HG02610 (cell line): ENCODE results near the gene TRIP6.

Experiments
- ATAC-seq: cut with Tn5 transposase; IDR thresholded peaks from one replicate; pipeline ENCODE4 v1.9.1; 2021; ENCODE audit warnings: mild to moderate bottlenecking, moderate library complexity; ENCODE audit not compliant: unreplicated experiment

TRIP6 gene

GRCh38 chr7:100873599-100874299, 6.6 kb downstream of the TRIP6 start:
- no peak for ATAC-seq

DNA sequence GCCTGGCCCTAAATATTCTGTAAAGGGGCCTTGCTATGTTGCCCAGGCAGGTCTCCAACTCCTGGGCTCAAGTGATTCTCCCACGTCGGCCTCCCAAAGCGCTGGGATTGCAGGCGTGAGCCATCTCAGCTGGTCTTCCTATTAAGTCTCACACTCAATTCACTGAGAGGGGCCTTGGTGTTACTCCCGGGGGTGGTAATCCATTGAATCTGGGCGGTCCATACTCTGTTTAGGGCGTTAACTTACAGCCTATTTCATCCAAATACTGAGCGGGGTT, 7.1 kb downstream of the TRIP6 start:
- no peak for ATAC-seq

GRCh38 chr7:100874577-100875355, 7.6 kb downstream of the TRIP6 start, which contains the start of gene SRRT:
SRRT (plus strand) TSS chr7:100875103; CDS start chr7:100875591, 488 bp downstream.
- ATAC-seq, result peak; percentile 87

GRCh38 chr7:100875356-100875751, 8.2 kb downstream of the TRIP6 start:
- peak; percentile 22 for ATAC-seq

DNA sequence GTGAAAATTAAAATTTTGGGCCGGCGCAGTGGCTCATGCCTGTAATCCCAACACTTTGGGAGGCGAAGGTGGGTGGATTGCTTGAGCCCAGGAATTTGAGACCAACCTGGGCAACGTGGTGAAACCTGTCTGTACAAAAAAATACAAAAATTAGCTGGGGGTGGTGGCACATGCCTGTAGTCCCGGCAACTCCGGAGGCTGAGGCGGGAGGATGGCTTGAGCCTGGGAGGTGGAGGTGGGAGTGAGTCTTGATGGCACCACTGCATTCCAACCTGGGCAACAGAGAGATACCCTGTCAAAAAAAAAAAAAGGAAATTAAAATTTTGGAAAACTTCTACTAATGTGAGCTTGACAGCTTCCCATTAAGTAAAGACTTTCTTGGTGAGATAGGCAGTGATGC, 10.8 kb downstream of the TRIP6 start:
- ATAC-seq, result no peak

DNA sequence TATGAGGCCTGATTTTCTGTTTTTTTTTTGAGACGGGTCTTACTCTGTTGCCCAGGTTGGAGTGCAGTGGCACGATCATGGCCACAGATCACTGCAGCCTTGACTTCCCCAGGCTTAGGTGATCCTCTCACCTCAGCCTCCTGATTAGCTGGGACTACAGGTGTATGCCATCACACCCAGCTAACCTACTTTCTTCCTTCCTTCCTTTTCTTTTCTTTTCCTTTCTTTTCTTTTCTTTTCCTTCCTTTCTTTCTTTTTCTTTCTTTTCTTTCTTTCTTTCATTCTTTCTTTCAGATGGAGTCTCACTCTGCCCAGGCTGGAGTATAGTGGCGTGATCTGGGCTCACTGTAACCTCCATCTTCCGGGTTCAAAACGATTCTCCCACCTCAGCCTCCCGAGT, 11.5 kb downstream of the TRIP6 start:
- ATAC-seq, result no peak

DNA sequence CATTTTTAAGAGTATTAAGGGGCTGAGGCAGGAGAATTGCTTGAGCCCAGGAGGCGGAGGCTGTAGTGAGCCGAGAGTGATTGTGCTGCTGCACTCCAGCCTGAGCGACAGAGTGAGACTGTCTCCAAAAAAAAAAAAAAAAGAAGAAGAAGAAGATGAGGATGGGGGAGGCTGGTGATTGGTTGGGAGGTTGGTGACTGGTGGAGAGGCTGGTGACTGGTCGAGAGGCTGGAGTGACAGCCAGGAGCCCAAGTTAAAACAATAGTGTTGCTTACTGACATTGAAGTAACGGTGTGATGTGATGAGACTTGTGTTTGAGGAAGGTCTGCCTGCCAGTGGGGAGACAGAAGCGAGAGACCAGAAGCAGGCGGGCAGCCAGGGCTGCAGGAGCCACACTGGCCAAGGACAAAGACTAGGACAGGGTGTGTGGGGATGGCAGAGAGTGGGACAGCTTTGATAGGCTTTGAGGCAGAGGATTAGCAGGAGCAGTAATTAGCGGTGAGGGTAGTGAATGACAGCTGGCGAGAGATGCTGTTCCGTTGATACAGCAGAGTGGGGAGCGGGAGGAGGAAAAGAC, 12.6 kb downstream of the TRIP6 start:
- ATAC-seq, result no peak

DNA sequence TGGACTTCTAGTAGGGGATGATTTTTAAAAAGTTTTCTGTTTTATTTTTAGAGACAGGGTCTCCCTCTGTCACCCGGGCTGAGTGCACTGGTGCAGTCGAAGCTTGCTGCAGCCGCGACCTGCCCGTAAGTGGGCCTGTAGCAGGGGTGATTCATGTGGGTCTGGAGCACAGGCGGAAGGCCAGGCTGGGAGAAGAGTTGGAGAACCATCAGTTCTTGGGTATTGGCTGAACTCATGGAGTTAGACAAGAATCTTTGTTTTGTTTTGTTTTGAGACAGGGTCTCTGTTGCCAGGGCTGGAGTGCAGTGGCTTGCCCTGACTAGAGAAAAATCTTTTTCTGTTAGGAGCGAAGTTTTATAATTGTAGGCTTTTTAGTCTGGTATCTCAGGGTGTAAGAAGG, 13.5 kb downstream of the TRIP6 start:
- ATAC-seq, result no peak

DNA sequence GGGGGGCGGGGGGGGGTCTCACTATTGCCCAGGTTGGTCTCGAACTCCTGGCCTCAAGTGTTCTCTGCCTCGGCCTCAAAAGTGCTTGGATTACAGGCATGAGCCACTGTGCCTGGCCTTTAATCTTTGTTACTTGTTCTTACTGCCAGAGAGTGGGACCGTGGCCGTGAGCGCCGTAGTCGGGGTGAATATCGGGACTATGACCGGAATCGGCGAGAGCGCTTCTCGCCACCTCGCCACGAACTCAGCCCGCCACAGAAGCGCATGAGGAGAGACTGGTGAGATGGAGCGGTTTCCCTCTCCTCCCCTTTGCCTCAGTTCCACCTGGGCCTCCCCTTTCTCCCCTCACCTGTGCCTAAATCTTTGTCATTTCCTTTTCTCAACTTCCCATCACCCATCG, 13.9 kb downstream of the TRIP6 start:
- no peak for ATAC-seq

GRCh38 chr7:100882201-100882600, 15.0 kb downstream of the TRIP6 start:
- no peak for ATAC-seq

DNA sequence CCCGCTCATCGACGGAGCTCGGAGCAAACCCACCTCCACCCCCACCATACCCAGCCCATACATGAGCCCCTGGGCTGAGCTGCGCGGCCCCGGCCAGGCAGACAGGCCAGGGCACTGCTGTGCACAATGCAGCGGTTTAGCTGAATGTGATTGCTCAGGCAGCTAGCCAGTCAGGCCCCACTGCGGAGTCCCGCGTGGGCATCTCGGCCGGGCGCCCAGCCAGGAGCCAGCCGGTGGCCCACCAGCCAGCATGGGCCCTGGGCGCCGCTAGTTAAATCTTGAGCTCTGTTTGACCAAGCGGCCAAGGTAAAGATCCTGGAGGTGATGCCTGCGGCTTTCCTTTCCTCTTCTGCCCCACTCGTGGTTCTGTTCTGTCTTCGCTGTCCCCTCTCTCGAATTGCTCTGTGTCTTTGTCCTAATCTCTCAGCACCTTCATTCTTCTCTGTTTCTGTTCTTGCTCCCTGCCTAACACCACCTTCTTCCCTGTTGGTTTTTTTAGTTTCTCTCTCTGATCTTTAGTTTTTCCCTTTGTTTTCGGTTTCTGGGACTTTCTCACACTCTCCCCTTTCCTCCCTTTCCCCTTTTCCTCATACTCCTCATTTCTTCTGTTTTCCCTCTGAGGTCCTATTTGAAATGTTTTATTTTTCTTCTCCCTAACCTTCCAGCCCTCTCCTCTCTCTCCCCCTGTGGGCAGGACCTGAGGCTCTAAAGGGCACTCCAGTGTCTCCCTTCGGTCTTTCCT, 15.8 kb downstream of the TRIP6 start:
- no peak for ATAC-seq

- no peak for ATAC-seq
Measured at GRCh38 chr7:100884736-100885439, 17.7 kb downstream of the TRIP6 start.

DNA sequence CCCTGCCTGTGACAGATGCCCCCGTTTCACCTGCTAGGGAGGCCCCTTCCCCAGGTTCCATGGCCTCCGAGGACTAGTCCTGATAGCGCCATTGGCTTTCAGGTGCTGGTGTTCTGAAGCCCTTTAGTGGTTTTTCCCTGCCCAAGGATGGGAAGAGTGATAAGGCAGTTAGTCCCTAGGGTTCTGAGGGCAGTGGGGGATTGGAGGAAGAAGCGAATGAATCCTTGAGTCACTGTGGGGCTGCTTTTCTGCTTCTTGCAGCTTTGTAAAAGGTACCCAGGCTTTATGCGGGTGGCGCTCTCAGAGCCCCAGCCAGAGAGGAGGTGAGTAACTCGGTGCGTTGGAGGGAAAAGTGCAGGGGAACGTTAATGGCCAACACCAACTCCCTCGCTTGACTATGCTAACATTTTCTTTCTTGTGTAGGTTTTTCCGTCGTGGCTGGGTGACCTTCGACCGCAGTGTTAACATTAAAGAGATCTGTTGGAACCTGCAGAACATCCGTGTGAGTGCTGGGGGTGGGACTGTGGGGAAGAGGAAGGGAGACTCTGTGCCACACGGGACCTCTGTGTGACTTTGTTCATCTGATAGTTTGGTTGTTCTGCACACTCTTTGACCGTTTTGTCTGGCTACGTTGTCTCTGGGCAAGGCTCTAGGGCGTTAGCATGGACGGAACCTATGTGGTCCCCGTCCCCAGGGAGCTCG, 18.4 kb downstream of the TRIP6 start:
- no peak for ATAC-seq

GRCh38 chr7:100886142-100886935, 19.2 kb downstream of the TRIP6 start:
- ATAC-seq, result no peak

DNA sequence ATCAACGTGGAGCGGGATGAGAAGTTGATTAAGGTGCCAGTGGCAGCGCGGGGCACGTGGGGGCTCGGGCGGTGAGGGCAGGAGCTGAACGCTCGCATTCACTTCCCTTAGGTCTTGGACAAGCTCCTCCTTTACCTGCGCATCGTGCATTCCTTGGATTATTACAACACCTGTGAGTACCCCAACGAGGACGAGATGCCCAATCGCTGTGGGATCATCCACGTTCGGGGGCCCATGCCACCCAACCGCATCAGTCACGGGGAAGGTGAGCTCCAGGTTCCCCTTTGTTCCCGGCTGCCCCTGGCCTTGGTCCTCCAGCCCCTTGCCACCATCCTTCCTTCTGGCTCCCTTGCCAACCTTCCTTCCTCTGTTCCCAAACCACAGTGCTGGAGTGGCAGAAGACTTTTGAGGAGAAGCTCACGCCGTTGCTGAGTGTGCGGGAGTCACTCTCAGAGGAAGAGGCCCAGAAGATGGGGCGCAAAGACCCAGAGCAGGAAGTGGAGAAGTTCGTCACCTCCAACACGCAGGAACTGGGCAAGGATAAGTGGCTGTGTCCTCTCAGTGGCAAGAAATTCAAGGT, 19.8 kb downstream of the TRIP6 start:
- ATAC-seq, result no peak

- ATAC-seq, result peak; percentile 41
Measured at GRCh38 chr7:100887516-100888290, 20.5 kb downstream of the TRIP6 start.

GRCh38 chr7:100888291-100888987, 21.3 kb downstream of the TRIP6 start:
- ATAC-seq, result no peak
